ENCODE data around the gene PDCD2L. TPM values are rescaled to one million over a fixed set of nuclear protein-coding genes. Genes with fewer than 3 reads are reported as not detected.
A peak's percentile ranks its signal among the peaks of the same experiment; 100 is the strongest.

Gene PDCD2L, protein sequence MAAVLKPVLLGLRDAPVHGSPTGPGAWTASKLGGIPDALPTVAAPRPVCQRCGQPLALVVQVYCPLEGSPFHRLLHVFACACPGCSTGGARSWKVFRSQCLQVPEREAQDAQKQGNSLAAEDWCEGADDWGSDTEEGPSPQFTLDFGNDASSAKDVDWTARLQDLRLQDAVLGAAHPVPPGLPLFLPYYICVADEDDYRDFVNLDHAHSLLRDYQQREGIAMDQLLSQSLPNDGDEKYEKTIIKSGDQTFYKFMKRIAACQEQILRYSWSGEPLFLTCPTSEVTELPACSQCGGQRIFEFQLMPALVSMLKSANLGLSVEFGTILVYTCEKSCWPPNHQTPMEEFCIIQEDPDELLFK
- total RNA-seq (10 to 100 TPM in 1 of 4 donors, 1 to 10 TPM in 3; 8.0 to 12.8 (median 9.5) TPM), polyA plus RNA-seq (9.2 TPM)
- long read RNA-seq, donor 1, transcript PDCD2L-201 (7 exons, 1,171 nt) = major isoform, 6 of 7 reads
- long read RNA-seq, donor 1, partial matches to known transcripts = 0 of 7 reads
- long read RNA-seq, donor 1, other reads (novel, unspliced or antisense) = 1 of 7 reads
- long read RNA-seq, donor 2, transcript PDCD2L-201 (7 exons, 1,171 nt) = major isoform, 5 of 6 reads
- long read RNA-seq, donor 2, partial matches to known transcripts = 0 of 6 reads
- long read RNA-seq, donor 2, other reads (novel, unspliced or antisense) = 1 of 6 reads
- long read RNA-seq, donor 3, partial matches to known transcripts = 0 of 3 reads
- long read RNA-seq, donor 3, other reads (novel, unspliced or antisense) = 0 of 3 reads
- long read RNA-seq, donor 4, partial matches to known transcripts = 0 of 1 reads
- long read RNA-seq, donor 4, other reads (novel, unspliced or antisense) = 0 of 1 reads

DNA sequence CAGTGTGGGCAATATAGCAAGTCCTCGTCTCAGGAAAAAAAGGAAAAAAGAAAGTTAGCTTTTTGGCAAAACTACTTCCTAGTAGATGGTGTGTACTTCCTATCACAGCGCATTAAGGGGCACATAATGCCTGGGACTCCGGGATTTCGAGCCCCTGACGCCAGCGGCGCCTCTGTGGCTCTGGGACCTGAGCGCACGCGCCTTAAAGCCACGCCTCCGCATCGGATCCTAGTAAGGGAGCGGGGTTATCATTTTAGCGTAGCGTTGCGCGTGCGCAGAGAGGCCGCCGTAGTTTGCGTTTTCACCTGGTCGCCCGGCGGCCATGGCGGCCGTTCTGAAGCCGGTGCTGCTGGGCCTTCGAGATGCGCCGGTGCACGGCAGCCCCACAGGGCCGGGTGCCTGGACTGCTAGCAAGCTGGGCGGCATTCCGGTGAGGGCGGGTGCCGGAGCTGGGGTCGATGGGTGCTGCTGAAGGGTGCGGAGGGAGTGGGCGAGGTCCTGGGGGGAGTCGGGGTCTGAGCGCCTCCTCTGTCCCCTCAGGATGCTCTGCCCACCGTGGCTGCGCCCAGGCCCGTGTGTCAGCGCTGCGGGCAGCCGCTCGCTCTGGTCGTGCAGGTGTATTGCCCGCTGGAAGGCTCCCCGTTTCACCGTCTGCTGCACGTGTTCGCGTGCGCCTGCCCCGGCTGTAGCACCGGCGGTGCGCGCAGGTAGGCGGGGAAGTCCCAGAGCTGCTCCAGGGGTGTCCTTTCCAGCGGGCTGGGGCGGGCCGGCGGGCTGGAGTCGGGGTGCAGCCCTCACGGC is at the start of gene PDCD2L:
TSS of gene PDCD2L (plus strand) at position 291 of the 801 bp plus-strand sequence. CDS start at position 323, 32 bp downstream.
- Histone ChIP-seq H3K9me3 (ENCODE audit: control insufficient read depth, low read length) (no peaks in the 10 kb centered on the region), H3K4me1 (ENCODE audit: control insufficient read depth, insufficient read depth, low read length) (no peaks in the 10 kb centered on the region), H3K27ac (ENCODE audit: low read length) (no peak within 1 kb of the TSS), H3K4me3 (ENCODE audit: low read length) (peak within 1 kb of the TSS; percentile 47), H3K27me3 (ENCODE audit: control insufficient read depth, insufficient read depth) (no peaks in the 10 kb centered on the region)
- under 1% methylated on average over 69 of the region's 69 CpGs for WGBS
- DNase-seq = peak; percentile 95 to 98 (median 96)
- peak; percentile 93 to 95 for ATAC-seq
- intact Hi-C loops (cut with DNase I) = no loop called here

DNA sequence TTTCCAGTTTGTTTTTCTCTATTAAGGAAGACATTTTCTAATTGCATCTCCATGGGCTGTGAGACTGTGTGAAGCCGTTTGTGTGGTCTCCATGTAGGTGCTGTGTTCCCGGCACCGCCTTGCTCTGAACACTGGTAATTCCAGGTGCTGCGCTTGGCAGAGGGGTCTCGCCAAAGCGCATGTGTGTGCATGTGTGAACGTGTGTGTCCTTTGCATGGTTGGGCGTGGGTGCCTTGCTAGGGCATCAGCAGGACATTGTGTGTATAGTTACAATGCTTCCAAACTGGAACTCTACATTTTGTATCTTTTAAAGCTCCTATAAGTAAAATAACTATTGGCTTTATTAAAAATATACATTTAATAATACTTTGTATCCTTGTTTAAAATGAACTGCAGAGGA is 49.0 kb upstream of the PDCD2L start:
- 94% methylated on average over 8 of the region's 8 CpGs for WGBS
- DNase-seq = no peak
- H3K4me1 ChIP-seq (ENCODE audit: control insufficient read depth, insufficient read depth, low read length) = no peaks in the 10 kb centered on the region
- no peaks in the 10 kb centered on the region for H3K27me3 ChIP-seq (ENCODE audit: control insufficient read depth, insufficient read depth)
- no peak overlapping the region for H3K4me3 ChIP-seq (ENCODE audit: low read length)
- no peak for ATAC-seq
- H3K27ac ChIP-seq (ENCODE audit: low read length) = no peak overlapping the region
- no peaks in the 10 kb centered on the region for H3K9me3 ChIP-seq (ENCODE audit: control insufficient read depth, low read length)
- intact Hi-C loops (cut with DNase I) = no loop called here

DNA sequence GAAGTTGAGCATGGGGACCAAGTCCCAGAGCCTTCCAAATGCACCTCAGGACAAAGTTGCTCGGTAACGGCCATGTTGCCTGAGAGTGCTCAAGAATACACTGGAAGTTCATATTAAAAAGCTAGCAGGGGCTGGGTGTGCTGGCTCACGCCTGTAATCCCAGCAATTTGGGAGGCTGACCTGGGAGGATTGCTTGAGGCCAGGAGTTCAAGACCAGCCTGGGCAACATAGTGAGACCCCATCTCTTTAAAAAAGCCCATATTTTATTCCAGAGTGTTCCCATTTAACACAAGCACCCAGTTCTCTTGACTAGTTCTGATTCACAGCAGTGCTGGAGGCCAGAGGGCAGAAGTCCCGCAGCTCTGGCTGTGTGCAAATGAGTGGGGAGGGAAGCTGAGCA is 47.3 kb upstream of the PDCD2L start:
- no peak overlapping the region for H3K27ac ChIP-seq (ENCODE audit: low read length)
- ATAC-seq (no peak), DNase-seq (no peak)
- H3K27me3 ChIP-seq (ENCODE audit: control insufficient read depth, insufficient read depth) = no peaks in the 10 kb centered on the region
- H3K4me1 ChIP-seq (ENCODE audit: control insufficient read depth, insufficient read depth, low read length) = no peaks in the 10 kb centered on the region
- no peaks in the 10 kb centered on the region for H3K9me3 ChIP-seq (ENCODE audit: control insufficient read depth, low read length)
- H3K4me3 ChIP-seq (ENCODE audit: low read length) = no peak overlapping the region
- intact Hi-C loops (cut with DNase I) = no loop called here
- 92% methylated on average over 4 of the region's 4 CpGs for WGBS

DNA sequence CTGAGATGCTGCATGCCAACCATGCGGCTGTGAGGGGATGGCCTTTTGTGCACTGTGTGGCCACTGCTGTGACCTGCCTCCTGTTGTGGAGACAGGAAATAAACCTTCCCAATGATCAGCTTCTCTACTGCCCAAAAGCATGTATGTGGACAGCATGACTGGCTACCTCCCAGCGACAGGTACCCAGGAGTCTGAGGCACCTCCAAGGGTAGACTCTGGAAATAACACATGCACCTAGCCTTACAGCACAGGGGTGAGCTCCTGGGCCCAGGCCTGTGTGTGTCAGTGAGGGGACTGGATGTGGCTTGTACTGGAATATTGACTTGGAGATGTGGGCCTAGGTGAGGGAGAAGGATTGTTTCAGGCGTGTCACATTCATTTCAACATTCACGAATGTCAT is 46.8 kb upstream of the PDCD2L start:
- no peaks in the 10 kb centered on the region for H3K9me3 ChIP-seq (ENCODE audit: control insufficient read depth, low read length)
- no peak overlapping the region for H3K27ac ChIP-seq (ENCODE audit: low read length)
- DNase-seq (no peak), ATAC-seq (no peak)
- H3K27me3 ChIP-seq (ENCODE audit: control insufficient read depth, insufficient read depth) = no peaks in the 10 kb centered on the region
- 92% methylated on average over 4 of the region's 4 CpGs for WGBS
- intact Hi-C loops (cut with DNase I) = no loop called here
- no peaks in the 10 kb centered on the region for H3K4me1 ChIP-seq (ENCODE audit: control insufficient read depth, insufficient read depth, low read length)
- no peak overlapping the region for H3K4me3 ChIP-seq (ENCODE audit: low read length)

DNA sequence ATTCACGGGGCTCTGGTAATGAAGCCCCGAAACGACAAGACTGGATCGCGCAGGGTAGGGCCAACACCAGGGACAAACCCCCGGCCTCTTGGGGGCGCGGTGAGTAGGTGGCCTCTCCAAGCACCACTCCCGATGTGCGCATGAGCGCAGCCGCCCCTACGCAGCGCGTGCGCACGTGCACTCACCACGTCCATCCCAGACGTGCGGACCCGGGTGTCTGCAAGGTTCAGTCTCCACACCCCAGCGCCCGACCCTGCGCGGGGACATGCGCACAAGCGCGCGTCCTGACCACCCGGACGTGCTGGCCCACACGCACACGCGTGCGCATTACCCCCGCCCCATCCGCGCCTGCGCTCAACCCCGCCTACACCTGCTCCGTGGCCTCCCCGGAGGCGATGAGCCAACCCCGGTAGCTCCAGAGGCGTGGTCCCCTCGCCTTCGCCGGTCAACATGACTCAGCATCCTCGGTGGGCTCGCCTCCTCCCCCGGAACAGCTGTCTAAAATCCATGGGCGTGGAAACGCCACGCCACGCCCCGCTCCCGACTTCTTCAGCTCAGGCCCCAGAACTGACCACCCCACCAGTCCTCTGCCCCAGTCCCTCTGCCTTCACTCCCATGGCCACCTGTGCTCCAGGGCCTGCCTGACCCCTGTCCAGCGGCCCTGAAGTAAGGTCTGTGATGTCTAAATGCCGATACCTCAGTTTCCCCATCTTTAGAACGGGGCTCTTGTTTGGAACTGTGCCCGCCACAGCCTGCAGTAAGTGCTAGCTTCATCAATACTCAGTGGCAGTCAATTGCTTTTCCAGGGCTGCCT is 44.9 kb upstream of the PDCD2L start:
- Histone ChIP-seq H3K4me3 (ENCODE audit: low read length) (peak overlapping the region; percentile 8), H3K9me3 (ENCODE audit: control insufficient read depth, low read length) (no peaks in the 10 kb centered on the region), H3K4me1 (ENCODE audit: control insufficient read depth, insufficient read depth, low read length) (no peaks in the 10 kb centered on the region), H3K27ac (ENCODE audit: low read length) (peak overlapping the region; percentile 91), H3K27me3 (ENCODE audit: control insufficient read depth, insufficient read depth) (no peaks in the 10 kb centered on the region)
- ATAC-seq (peak; percentile 96 to 97), DNase-seq (peak; percentile 98 to 99 (median 99))
- intact Hi-C loops (cut with DNase I) = no loop called here
- WGBS = 4% methylated on average over 61 of the region's 61 CpGs

DNA sequence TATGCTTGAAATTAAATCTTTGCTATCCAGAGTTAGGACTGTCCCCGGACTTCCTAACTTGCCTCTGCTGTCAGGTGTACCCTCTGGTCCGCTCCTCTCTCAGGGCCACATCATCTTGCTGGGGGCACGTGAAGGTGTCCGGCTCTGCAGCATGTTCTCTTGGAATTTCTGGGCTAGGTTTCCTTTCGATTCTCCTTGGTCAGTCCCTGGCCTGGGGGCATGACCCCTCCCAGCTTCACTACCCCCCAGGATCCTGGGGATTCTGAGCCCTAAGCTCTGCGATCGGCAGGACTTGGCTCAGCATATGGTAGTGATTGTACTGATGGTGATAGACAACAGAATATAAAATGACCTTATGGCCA is 44.3 kb upstream of the PDCD2L start:
- DNase-seq = peak in 1 of 3 donors; percentile 29
- Histone ChIP-seq H3K4me1 (ENCODE audit: control insufficient read depth, insufficient read depth, low read length) (no peaks in the 10 kb centered on the region), H3K27ac (ENCODE audit: low read length) (peak overlapping the region; percentile 91), H3K27me3 (ENCODE audit: control insufficient read depth, insufficient read depth) (no peaks in the 10 kb centered on the region), H3K4me3 (ENCODE audit: low read length) (peak overlapping the region; percentile 8), H3K9me3 (ENCODE audit: control insufficient read depth, low read length) (no peaks in the 10 kb centered on the region)
- 76% methylated on average over 7 of the region's 7 CpGs for WGBS
- peak; percentile 0 for ATAC-seq
- intact Hi-C loops (cut with DNase I) = no loop called here

DNA sequence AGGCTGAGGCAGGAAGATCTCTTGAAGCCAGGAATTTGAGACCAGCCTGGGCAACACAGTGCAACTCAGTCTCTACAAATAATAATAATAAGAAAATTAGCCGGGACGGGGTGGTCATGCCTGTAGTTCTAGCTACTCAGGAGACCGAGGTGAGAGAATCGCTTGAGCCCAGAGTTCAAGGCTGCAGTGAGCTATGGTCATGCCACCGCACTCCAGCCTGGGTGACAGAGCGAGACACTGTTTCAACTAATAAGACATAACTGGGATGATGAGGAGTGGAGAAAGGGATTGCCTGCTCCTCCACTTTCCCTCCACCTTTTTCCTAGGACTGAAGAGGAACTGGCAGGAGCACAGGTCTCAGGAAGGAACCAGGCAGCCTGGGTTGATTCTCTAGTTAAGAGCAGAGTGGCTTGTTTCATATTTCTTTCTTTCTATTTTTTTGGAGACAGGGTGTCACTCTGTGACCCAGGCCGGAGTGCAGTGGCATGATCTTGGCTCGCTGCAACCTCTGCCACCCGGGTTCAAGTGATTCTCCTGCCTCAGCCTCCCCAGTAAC is 43.8 kb upstream of the PDCD2L start:
- Histone ChIP-seq H3K27ac (ENCODE audit: low read length) (no peak overlapping the region), H3K27me3 (ENCODE audit: control insufficient read depth, insufficient read depth) (no peaks in the 10 kb centered on the region), H3K4me3 (ENCODE audit: low read length) (no peak overlapping the region), H3K4me1 (ENCODE audit: control insufficient read depth, insufficient read depth, low read length) (no peaks in the 10 kb centered on the region), H3K9me3 (ENCODE audit: control insufficient read depth, low read length) (no peaks in the 10 kb centered on the region)
- 93% methylated on average over 9 of the region's 9 CpGs for WGBS
- intact Hi-C loops (cut with DNase I) = no loop called here
- peak in 1 of 3 donors; percentile 4 for DNase-seq
- no peak for ATAC-seq

DNA sequence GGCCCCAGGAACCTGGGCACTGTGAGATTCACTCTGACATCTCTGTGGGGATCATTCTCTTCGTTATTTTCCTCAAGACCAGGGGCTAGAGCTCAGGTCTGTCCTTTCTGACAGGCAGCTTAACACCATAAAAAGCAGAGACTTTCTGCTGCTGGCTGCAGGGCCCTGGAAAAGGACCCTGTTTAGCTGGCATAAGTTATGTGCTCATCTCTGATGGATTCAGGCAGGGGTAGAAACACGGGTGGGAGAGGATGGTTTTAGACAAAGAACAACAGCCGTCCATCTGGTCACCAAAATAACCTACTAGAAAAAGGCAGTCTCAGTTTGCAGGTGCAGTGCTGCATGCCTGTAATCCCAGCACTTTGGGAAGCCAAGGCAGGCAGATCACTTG is 41.5 kb upstream of the PDCD2L start:
- whole genome bisulfite sequencing = 77% methylated on average over 3 of the region's 3 CpGs
- DNase-seq (peak in 1 of 3 donors; percentile 2), ATAC-seq (no peak)
- intact Hi-C loops (cut with DNase I) = no loop called here
- Histone ChIP-seq H3K27ac (ENCODE audit: low read length) (no peak overlapping the region), H3K27me3 (ENCODE audit: control insufficient read depth, insufficient read depth) (no peaks in the 10 kb centered on the region), H3K4me1 (ENCODE audit: control insufficient read depth, insufficient read depth, low read length) (peaks cover 12% of the 10 kb centered on the region), H3K4me3 (ENCODE audit: low read length) (no peak overlapping the region), H3K9me3 (ENCODE audit: control insufficient read depth, low read length) (no peaks in the 10 kb centered on the region)

DNA sequence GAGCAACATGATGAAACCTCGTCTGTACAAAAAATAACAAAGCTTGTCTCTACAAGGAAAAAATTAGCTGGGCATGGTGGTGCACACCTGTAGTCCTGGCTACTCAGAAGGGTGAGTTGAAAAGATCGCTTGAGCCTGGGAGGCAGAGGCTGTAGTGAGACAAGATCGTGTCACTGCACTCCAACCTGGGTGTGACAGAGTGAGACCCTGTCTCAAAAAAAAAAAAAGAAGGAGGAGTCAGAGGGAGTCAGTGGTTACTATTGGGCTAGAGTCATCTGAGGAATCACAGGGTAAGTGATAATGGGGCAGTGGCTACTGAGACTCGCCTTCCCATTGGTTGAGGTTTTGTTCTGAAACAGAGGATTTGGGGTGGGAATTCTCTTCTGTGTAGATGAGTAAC is 41.1 kb upstream of the PDCD2L start:
- Histone ChIP-seq H3K4me3 (ENCODE audit: low read length) (no peak overlapping the region), H3K9me3 (ENCODE audit: control insufficient read depth, low read length) (no peaks in the 10 kb centered on the region), H3K27ac (ENCODE audit: low read length) (no peak overlapping the region), H3K27me3 (ENCODE audit: control insufficient read depth, insufficient read depth) (no peaks in the 10 kb centered on the region), H3K4me1 (ENCODE audit: control insufficient read depth, insufficient read depth, low read length) (peaks cover 12% of the 10 kb centered on the region)
- intact Hi-C loops (cut with DNase I) = no loop called here
- no peak for DNase-seq
- no peak for ATAC-seq
- 78% methylated on average over 4 of the region's 4 CpGs for WGBS

DNA sequence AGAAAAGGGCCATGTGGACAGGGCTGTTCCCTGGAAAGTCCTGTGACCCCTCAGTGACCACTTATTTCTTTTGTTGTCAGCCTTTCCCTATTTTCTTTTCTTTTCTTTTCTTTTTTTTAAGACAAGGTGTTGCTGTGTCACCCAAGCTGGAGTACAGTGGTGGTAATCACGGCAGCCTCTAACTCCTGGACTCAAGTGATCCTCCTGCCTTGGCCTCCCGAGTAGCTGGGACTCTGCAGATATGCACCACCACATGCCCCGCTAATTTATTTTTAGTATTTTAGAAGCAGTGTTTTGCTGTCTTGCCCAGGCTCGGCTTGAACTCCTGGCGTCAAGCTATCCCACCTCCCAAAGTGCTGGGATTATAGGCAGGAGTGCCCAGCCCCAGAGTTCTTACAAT is 40.3 kb upstream of the PDCD2L start:
- WGBS = 96% methylated on average over 5 of the region's 5 CpGs
- DNase-seq (peak in 1 of 3 donors; percentile 5), ATAC-seq (no peak)
- Histone ChIP-seq H3K4me3 (ENCODE audit: low read length) (no peak overlapping the region), H3K9me3 (ENCODE audit: control insufficient read depth, low read length) (no peaks in the 10 kb centered on the region), H3K27me3 (ENCODE audit: control insufficient read depth, insufficient read depth) (no peaks in the 10 kb centered on the region), H3K4me1 (ENCODE audit: control insufficient read depth, insufficient read depth, low read length) (peaks cover 12% of the 10 kb centered on the region), H3K27ac (ENCODE audit: low read length) (no peak overlapping the region)
- intact Hi-C loops (cut with DNase I) = no loop called here
